Renal cortex interstitium (tissue), 11 donors: ENCODE data around the gene YY1. TPM values are rescaled to one million over a fixed set of nuclear protein-coding genes. Genes with fewer than 3 reads are reported as not detected.
"Not testable (repeated sequence)": the region's sequence is repeated elsewhere in the genome, so short reads cannot be mapped to it uniquely, and the experiment has no call there.

Experiments
- DNase-seq, 11 donors: peaks; one replicate each; pipeline ENCODE4 v3.0.0-alpha.2; 2013; ENCODE audit warnings: low read depth in 9 of 11, low spot score in 4 of 11; ENCODE audit errors: extremely low read depth in 1 of 11
- polyA plus RNA-seq, 3 donors: library from polyadenylated mRNA; unstranded; fragments of 120-200 nt; gene quantifications; one replicate each; pipeline ENCODE4 v1.2.1, GENCODE V29; 2013; ENCODE audit not compliant: insufficient read length in 3 of 3

Gene YY1
- polyA plus RNA-seq, 3 donors, result 127 to 160 (median 143) TPM

DNA sequence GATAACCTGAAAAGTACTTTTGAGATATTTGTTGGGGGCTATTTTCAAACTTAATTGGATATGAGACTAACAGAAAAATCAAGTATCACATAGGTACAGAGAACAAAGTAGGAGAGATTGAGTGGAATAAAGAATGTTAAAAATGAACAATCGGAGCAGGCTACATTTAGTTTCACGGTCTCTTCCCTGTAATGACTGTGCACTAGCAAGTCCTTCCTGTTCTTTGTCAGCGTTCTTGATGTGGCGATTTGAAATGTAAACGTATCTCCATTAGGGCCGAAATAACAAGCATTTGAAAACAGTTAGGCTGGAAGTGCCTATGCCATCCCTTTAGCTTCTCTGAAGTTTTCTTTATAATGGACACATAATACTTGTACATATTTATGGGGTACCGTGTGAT, 36.3 kb downstream of the YY1 start:
- no peak for DNase-seq

GRCh38 chr14:100278702-100279101, 39.8 kb downstream of the YY1 start:
- no peak for DNase-seq

DNA sequence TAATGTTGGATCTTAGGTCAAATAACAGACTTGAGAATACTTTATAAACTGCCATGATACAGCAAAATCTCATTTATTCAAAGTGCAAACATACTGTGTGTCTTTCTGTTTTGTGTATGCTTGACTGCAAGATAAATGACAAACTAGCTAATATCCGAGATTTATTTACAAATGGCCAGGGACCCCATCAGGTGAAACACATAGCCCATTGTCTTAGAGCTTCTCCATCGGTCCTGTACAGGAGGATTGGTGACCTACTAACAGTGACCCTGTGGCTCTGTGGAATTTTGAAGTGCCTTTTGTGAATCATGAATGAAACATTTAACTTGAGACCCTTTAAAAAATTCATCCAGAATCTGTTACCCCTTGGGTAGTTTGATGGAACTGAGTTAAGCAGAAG, 40.2 kb downstream of the YY1 start:
- no peak for DNase-seq

DNA sequence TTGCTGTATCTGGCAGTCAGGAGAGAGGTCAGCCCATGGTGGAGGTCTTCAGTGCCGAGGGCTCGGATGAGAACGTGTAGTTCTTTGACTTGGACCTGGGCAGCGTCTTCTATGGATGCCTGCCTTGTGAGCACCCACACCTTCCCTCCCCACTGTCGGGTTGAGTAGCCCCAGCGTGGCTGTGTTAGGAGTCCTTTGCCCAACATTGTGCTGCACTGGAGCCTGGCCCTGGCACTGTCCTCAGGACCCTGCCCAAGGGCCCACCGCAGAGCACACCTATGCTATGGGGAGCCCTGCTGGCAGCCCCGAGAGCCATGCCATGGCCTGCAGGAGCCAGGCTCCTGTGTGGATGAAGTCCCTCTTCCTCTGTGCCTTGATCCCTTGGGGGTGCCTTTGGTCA, 40.6 kb downstream of the YY1 start:
- DNase-seq, result no peak

- DNase-seq, result no peak
These were observed 42.5 kb downstream of the YY1 start for GRCh38 chr14:100281286-100282082.

GRCh38 chr14:100282083-100282350, 43.1 kb downstream of the YY1 start:
- DNase-seq, result no peak

DNA sequence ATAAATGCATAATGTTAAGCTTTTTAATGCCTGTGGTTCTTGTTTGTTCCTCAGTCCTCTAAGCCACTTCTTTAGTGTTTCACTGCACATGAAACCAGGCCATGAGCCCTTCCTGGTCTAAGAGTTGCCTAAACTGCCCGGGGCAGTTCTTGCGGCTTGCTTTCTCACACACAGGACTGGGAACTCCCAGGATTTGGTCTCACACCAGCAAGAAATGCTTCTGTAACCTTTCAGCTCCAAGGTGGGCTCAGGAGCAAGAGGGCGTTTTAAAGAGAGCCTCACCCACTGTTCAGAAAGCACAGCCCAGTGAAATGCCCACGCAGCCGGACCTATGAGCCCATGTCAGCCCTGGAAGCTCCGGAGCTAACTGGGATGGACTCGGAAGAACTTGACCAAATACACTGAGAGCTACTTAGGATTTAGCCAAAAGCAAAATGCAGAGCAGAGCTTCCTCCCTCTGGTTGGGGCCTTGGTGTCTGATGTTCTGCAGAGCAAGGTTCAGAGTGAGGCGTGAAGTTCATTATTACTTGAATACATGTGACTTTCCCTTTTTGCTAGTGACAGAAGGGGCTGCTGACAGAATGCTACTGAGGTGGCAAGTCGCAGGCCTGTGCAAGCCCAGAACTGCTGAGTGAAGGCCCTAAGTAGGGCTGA, 43.9 kb downstream of the YY1 start:
- no peak for DNase-seq

DNA sequence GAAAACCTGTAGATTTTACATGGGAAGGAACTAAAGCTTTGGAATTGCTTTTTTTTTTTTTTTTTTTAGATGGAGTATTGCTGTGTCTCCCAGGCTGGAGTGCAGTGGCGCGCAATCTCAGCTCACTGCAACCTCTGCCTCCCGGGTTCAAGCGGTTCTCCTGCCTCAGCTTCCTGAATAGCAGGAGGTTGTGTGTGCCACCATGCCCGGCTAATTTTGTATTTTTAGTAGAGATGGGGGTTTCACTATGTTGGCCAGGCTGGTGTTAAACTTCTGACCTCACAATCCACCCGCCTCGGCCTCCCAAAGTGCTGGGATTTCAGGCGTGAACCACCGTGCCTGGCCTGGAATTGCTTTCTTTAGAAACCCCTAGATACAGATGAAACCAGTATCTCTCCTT, 44.5 kb downstream of the YY1 start:
- not testable (repeated sequence) for DNase-seq

- DNase-seq, result no peak
These were observed 45.3 kb downstream of the YY1 start for GRCh38 chr14:100283984-100284881.

GRCh38 chr14:100285021-100285912, 46.3 kb downstream of the YY1 start:
- peak in 5 of 11 donors; percentile 42 to 70 (median 47) for DNase-seq

- DNase-seq, result no peak
These were observed 47.0 kb downstream of the YY1 start for GRCh38 chr14:100285913-100286400.

- DNase-seq, result no peak
These were observed 47.7 kb downstream of the YY1 start for GRCh38 chr14:100286484-100287191.

DNA sequence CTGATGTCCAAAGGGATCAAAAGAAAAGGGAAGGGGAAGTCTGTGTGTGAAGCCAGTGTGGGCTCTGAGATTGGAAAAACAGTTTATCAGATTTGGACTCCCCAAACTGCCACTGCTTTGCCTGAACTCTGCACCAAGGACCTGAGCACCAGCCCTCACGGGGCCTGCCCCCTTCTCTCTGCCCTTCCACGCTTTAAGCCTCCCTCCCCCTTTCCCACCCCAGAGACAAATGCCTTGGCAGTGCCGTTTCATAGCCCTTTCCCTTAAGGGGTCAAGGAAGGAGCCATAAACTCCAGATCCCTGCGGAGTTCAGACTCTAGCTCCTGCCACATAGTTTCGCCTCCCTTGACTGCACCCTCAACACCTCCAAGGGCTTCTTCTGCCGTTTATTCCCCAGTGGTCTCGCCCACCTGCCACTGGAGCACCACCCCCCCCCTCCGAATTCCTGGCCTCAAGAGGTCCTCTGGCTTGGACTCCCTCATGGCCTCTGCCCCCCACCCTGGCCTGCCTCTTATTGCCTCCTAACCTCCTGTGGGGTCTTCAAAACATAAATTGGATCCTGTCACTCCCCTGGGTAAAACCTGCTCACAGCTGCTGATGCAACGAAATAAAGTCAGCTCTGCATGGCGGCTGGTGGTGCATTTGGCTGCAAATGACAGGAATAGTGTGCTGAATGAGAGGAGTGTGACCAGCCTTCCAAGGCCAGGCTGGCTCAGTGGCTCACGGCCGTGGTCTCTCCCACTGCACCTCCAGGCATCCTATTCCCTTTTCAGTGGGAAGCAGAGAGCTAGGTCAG, 48.5 kb downstream of the YY1 start:
- DNase-seq, result no peak

- DNase-seq, result not testable (repeated sequence)
These were observed 49.0 kb downstream of the YY1 start for GRCh38 chr14:100287998-100288295.

DNA sequence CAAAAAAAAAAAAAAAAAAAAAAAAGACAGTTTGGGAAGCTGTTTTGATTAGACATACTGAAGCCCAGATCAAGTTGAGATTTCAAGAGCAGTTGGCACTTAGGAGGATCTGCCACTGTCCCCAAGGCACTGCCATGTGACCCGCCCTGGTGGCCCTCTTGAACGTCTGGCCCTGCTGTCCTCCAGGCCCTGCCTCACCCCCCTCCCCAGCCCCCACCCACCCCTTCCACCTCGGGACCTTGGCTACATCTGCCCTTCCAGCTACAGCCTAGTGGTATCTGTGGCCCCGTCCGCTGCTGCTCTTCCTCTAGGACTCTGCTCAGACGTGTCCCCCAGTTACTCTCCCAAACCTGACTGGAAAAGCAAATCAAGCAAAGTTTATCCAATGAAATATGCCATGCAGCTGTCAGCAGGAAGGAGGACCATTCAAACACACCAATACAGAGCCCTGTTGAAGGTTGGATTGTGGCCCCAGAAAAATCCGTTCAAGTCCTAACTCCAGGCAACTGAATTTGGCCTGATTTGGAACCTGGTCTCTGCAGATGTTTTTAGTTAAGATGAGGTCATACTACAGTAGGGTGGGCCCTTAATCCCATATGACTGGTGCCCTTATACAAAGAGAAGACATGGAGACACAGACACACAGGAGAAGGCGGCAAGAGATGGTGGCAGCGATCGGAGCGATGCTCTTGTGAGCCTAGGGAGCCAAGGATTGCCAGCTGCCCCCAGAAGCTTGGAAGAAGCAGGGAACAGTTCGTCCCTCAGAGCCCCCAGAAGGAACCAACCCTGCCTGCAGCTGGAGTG, 49.6 kb downstream of the YY1 start:
- no peak for DNase-seq

GRCh38 chr14:100289916-100290606, 51.1 kb downstream of the YY1 start:
- DNase-seq, result no peak
